ENCODE results near the gene HOXB6.
A peak's percentile ranks its signal among the peaks of the same experiment; 100 is the strongest.

The HOXB6 gene

GRCh38 chr17:48621410-48622392 lies 16.9 kb upstream of the HOXB6 start:
- DNase-seq, result no peak

- no peak for DNase-seq
Observed at GRCh38 chr17:48620461-48621139, 15.8 kb upstream of the HOXB6 start.

- no peak for DNase-seq
Observed at GRCh38 chr17:48619826-48620449, 15.2 kb upstream of the HOXB6 start.

DNA sequence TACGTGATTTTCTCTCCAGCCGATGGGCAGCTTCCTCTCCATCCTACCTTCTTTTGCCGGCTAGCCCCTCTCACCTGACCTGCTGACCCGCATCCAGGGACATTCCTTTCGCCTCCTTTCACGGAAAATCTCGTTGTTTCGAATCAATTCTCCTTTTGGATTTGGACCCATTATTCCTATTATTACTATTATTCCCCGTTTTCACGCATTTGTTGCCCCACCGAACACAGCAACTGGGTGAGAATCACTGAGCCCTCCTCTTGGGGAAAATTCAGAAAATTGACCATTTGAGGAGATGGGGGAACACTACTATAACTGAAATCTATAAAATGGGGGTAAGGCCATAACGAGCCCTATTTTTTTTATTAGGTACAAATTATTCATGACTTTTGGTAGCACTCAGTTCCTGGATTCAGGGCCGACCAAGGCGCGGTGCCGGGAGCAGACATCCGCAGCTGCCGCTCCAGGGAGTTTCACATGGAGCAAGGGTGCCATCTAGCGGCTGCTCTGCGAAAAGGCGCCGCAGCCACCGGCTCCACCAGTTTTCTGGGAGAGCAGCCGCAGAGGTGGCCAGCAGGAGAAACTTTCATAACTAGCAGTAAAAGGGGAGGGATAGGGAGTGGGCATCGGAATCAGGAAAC lies 13.6 kb upstream of the HOXB6 start:
- peak; percentile 83 for DNase-seq

GRCh38 chr17:48617471-48618255 lies 12.9 kb upstream of the HOXB6 start:
- no peak for DNase-seq

GRCh38 chr17:48616717-48617470 lies 12.1 kb upstream of the HOXB6 start:
- no peak for DNase-seq

DNA sequence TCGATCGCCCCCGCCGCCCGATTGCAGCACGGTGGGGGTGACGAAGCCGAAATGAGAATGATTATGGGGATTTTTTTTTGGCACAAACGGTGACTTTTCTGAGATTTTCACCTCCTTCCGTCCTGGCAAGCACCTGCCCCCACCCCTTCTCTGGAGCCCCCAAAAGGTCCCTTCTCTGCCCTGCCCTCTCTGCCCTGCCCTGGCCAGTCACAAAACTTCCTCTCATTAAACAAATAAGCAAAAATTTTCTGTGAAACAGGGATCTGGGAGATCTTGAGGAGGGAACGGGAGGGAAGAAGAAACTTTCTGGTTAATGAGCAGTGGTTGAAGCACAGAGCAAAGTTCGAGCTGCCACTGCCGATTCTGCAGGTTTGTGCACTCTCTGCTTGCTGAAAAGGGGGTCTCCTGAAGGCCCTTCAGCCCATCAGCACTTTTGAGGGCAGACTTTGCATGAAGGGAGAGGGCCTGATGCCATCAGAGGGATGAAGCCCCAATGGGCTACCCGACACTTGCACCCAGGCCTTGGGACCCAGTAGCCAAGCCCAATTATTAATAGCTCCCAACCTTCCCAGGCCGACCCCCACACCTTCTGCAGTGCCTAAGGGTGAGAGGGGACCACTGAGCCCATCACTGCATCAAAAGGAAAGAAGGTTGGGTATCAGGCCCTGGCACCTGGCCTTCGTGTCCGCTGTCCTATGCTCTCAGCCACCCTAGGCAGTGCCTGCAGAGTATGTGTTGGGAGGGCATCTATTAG lies 11.4 kb upstream of the HOXB6 start:
- DNase-seq, result no peak

DNA sequence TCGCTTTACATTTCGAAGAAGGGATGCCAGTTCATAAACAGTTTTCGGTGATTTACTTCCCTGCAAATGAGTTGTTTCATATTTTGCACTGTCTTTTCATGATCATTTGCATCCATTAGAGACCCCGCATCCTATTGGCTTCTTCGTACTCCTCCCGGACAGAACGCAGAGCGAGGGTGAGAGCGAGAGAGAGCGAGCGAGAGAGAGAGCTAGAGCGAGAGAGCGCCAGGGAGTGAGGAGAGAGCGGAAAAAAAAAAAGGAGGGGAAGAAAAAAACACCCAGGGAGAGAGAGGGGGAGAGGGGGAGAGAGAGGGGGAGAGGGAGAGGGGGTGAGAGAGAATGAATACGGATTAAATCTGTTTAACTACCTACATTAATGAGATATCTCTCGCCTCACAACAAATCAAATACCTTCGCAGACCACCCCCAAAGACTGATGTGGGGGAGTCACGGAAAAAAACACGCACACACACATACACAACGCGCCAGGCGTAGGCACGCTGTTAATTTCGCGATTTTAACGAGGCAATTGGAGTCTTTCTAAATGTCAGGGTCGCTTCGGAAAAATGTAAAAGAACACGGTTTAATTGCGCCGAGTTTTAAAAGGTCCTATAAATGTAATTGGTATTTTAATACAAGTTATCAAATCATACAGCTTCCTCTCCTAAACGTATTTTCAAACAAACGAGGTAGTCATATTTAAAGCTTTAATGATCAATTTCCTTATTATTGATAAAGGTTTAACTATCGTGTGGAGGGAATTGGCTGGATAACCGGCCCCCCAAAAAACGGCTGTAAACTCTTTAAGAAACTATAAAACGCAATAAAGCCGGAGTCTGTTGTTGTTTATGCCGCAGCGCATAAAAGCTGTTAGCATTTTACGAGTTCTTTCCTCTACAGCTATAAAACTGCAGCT lies 10.5 kb upstream of the HOXB6 start, which contains the start of gene HOXB8:
HOXB8 (minus strand) TSS at position 246 of the 916 bp plus-strand sequence. CDS start 588 bp downstream, outside the sequence.
- DNase-seq, result no peak

- DNase-seq, result no peak
Observed at GRCh38 chr17:48613862-48614694, 9.3 kb upstream of the HOXB6 start.

GRCh38 chr17:48612854-48613691 lies 8.3 kb upstream of the HOXB6 start:
- peak; percentile 28 for DNase-seq

GRCh38 chr17:48612456-48612853 lies 7.7 kb upstream of the HOXB6 start:
- no peak for DNase-seq

DNA sequence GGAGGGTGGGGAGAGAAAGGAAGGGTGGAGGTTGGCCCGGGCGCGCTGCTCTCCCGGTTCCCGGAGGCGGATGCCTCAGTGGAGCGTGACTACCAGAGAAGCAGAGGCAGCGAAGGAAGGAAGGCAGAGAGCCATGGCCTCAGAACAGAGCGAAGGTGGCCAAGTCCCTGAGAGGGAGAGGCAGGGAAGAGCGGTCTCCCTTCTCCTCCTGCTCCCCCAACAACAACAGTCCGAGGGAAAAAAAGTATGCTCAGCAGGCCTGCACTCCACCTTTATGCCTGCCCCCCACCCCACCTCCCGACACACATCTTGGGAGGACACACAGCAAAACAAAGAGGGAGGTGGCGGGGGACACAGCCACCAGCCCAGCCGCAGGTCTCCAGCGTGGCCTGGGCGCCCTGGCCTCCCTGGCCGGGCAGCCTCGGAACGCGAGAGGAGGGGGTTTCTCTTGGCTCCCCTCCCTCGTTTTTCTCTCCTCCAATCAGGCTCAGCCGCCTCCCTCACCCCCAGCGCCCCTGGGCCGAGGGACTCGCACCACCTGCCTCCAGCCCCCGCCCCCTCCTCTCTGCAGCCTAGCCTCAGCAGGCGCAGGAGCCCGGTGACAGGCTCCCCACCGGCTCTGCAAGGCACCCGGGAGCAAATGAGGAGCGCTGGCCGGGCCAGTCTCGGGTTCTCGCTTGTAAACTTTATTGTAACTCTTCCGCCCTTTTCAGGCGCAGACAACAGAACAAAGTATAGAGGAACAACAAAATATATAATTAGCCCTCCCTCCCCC lies 7.1 kb upstream of the HOXB6 start:
- DNase-seq, result peak; percentile 38

- no peak for DNase-seq
Observed at GRCh38 chr17:48611213-48611612, 6.4 kb upstream of the HOXB6 start.

DNA sequence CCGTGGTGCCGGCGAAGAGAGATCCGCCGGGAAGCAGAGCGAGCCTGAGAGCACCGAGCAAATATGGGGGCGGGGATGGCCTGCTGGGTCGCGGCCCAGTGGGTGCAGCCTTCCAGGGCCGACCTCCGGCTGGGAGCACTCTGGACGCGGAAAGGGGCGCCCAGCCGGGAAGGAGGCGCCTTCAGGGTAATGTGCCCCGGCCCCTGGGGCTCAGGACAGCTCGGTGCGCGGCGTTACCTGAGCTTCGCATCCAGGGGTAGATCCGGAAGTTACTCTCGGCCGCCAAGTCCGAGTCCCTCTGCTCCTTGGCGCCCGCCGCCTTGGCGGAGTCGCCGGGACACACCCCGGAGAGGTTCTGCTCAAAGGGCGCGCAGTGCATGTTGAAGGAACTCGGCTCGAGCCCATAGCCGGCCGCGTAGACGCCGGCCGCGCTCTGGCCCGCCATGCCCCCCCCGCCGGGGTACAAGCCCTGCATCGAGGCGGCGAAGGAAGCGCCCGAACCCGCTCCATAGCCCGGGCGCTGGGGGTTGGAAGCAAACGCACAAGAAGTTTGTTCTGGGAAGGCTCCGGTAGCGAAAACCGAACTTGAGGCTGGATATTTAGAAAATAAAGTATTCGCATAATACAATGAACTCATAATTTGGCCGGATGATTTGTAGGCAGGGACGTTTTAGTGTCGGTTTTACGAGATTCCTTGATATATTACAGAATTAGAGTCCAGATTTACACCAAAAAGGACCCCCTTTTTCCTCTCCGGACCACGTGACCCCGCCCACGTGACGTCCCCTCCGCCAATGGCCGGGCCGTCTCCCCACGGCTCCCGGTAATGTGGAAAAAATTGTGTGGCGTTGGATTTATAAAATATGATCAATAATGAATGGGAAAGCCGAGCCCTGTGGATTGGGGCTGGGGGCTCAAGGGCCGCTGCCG lies 5.8 kb upstream of the HOXB6 start, which contains the start of gene HOXB7:
HOXB7 (minus strand) TSS at position 736 of the 930 bp plus-strand sequence; CDS start at position 637, 99 bp downstream.
- DNase-seq, result peak; percentile 42

DNA sequence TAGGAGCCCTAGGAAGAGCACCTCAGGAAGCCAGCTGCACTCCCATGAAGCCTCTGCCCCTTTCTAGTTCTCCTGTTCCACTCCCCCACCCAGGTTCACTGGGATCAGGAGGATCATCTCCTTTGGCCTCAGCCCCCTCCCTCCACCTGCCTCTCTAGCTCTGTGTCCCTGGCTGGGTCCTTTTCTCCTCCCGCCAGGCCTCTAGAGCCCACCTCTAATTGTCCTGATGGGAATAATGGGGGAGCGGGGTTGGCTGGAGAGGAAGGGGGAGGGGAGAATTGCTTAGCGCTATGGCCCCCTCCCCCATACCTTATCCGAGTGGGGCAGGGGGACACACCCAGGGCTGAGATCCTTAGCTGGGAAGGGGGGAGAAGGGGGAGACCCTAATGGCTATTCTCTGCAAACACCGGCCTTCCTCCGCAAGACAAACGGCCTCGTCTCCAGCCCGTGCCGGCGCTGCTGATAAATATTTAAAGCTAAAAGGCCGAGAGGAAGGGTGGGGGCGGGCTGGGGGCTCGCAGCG lies 5.0 kb upstream of the HOXB6 start:
- DNase-seq, result no peak
